ENCODE results near the gene MAGEA9.
"Not testable (repeated sequence)": the region's sequence is repeated elsewhere in the genome, so short reads cannot be mapped to it uniquely, and the experiment has no call there.

- TF ChIP-seq CTCF (conservative IDR thresholded peaks at IDR 0.05; ENCODE audit: low read length); EZH2phosphoT487 (IDR thresholded peaks at IDR 0.05; ENCODE audit: borderline replicate concordance, low read depth, low read length): not testable (repeated sequence)
Observed at GRCh38 chrX:149777999-149778398, 3.7 kb upstream of the MAGEA9 start.

Data from OCI-LY7 (cell line).